PC-3 (cell line): ENCODE results near the gene PPP4R1. TPM values are rescaled to one million over a fixed set of nuclear protein-coding genes. Genes with fewer than 3 reads are reported as not detected.

Experiments used
- ATAC-seq: fragments of 200-7000 bp; cut with Tn5 transposase; 2 replicates; pipeline ENCODE4 v1.9.1; 2020; ENCODE audit warnings: mild to moderate bottlenecking, moderate library complexity
- BruUV-seq: library from RNA; stranded (reverse); fragments of 400-500 nt; replicated peaks from 2 replicates; lab custom pipeline; 2021; lab: Mats Ljungman, UMichigan
- CTCF ChIA-PET: fragments of 300-600 bp; sonication (Branson Sonifier 250); formaldehyde crosslinking; loops from one replicate; lab custom pipeline; 2022; ENCODE audit warnings: antibody characterized with exemption; lab: Charles Lee
- POLR2A ChIA-PET: fragments of 300-600 bp; sonication (Branson Sonifier 250); formaldehyde crosslinking; loops from one replicate; lab custom pipeline; 2022; ENCODE audit warnings: antibody characterized with exemption; ENCODE audit not compliant: unreplicated experiment; lab: Charles Lee
- DNase-seq: peaks from one replicate; pipeline ENCODE4 v3.0.0-alpha.2; 2015
- H2AFZ ChIP-seq: fragments of 300-600 bp; sonication (generic); 2 replicates; pipeline ENCODE4 v1.6.0; 2016; ENCODE audit warnings: antibody characterized with exemption, low read length
- H3F3A ChIP-seq: fragments of 300-600 bp; sonication (generic); one replicate; pipeline ENCODE4 v1.6.0; 2017; ENCODE audit warnings: antibody characterized with exemption, low read length, control low read depth, mild to moderate bottlenecking; ENCODE audit not compliant: unreplicated experiment
- H3K27ac ChIP-seq: fragments of 300-600 bp; sonication (generic); 2 replicates; pipeline ENCODE4 v1.5.1; 2016; ENCODE audit warnings: mild to moderate bottlenecking, low read length
- H3K27me3 ChIP-seq: fragments of 300-600 bp; sonication (generic); 2 replicates; pipeline ENCODE4 v1.6.1; 2016; ENCODE audit warnings: low read length, mixed read lengths
- H3K36me3 ChIP-seq: fragments of 300-600 bp; sonication (generic); 2 replicates; pipeline ENCODE4 v1.6.1; 2016; ENCODE audit warnings: low read depth, mixed run types, low read length, mixed read lengths
- H3K4me1 ChIP-seq: fragments of 300-600 bp; sonication (generic); 2 replicates; pipeline ENCODE4 v1.5.1; 2016; ENCODE audit warnings: low read length; ENCODE audit not compliant: insufficient read depth
- H3K4me2 ChIP-seq: fragments of 300-600 bp; sonication (generic); 2 replicates; pipeline ENCODE4 v1.6.0; 2016; ENCODE audit warnings: low read length
- H3K4me3 ChIP-seq: fragments of 300-600 bp; sonication (generic); 2 replicates; pipeline ENCODE4 v1.5.1; 2016; ENCODE audit warnings: mild to moderate bottlenecking, low read length, mixed read lengths
- H3K79me2 ChIP-seq: fragments of 300-600 bp; sonication (generic); 2 replicates; pipeline ENCODE4 v1.6.1; 2017; ENCODE audit warnings: low read length, mixed read lengths
- H3K9ac ChIP-seq: fragments of 300-600 bp; sonication (generic); 2 replicates; pipeline ENCODE4 v1.6.0; 2016; ENCODE audit warnings: mild to moderate bottlenecking, low read length
- H3K9me2 ChIP-seq: fragments of 300-600 bp; sonication (generic); replicated peaks from 2 replicates; pipeline ENCODE4 v1.6.1; 2016; ENCODE audit warnings: mixed run types, low read length, mixed read lengths
- H3K9me3 ChIP-seq: fragments of 300-600 bp; sonication (generic); 2 replicates; pipeline ENCODE4 v1.6.1; 2016; ENCODE audit warnings: low read length, mixed read lengths
- H4K20me1 ChIP-seq: fragments of 300-600 bp; sonication (generic); 2 replicates; pipeline ENCODE4 v1.6.1; 2016; ENCODE audit warnings: low read length, mixed read lengths
- EZH2 ChIP-seq: fragments of 300-600 bp; sonication (generic); IDR thresholded peaks from one replicate; pipeline ENCODE4 v1.6.1; 2017; ENCODE audit warnings: antibody characterized with exemption, mild to moderate bottlenecking, low read length; ENCODE audit not compliant: unreplicated experiment
- EZH2phosphoT487 ChIP-seq: fragments of 300-600 bp; sonication (generic); IDR thresholded peaks from 2 replicates; pipeline ENCODE4 v1.6.1; 2018; ENCODE audit warnings: mild to moderate bottlenecking, antibody characterized with exemption, low read length, borderline replicate concordance
- intact Hi-C: fragments of 100-400 bp; cut with micrococcal nuclease; formaldehyde crosslinking; loops from 2 replicates; pipeline ENCODE4 v1.9.0; 2023
- total RNA-seq: library from RNA; depleted of rRNA; stranded (reverse); fragments of >200 nt; gene quantifications from 2 replicates; pipeline ENCODE4 v1.2.3, GENCODE V29; 2014
- TF ChIP-seq, protein P1 (sequence below): fragments of 300-600 bp; sonication (generic); conservative IDR thresholded peaks from 2 replicates; pipeline ENCODE4 v1.5.1; 2017; ENCODE audit warnings: antibody characterized with exemption, low read depth, mild to moderate bottlenecking, low read length

Gene PPP4R1
- total RNA-seq, 1 experiment from 2014 or later: 154 TPM

DNA sequence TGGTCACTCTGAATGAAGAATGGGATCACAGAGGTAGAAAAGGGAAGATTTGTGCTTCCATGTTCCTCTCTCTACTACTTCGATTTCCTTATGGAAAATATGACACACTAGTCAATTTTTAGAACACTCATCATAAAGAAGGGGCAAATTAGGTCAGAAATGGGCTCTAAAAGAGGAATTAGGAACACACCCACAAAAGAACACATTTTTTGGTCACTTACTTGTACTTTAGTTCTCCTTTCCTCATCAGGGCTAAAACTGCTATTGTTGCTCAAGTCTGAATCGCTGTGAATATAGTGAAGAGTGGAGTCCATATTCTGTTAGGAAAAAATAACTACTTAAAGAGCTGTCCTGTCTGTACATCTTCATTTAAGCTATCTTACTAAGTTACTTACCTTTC lies 52.6 kb downstream of the PPP4R1 start:
- Histone ChIP-seq H3K9ac (no peak overlapping the region), H4K20me1 (0 out of 2 replicates have a peak, but pooled peaks cover 1% of the 10 kb centered on the region), H3F3A (no peaks in the 10 kb centered on the region), H3K36me3 (peaks cover 70% of the 10 kb centered on the region), H3K4me3 (no peak overlapping the region), H3K4me2 (no peak overlapping the region), H3K27me3 (no peaks in the 10 kb centered on the region), H2AFZ (no peak overlapping the region), H3K9me3 (no peaks in the 10 kb centered on the region), H3K27ac (no peak overlapping the region), H3K79me2 (no peaks in the 10 kb centered on the region), H3K9me2 (no peaks in the 10 kb centered on the region), H3K4me1 (no peaks in the 10 kb centered on the region)
- CTCF ChIA-PET: no interaction called here
- ATAC-seq (no peak), DNase-seq (no peak)
- no peak for TF ChIP-seq EZH2phosphoT487
- no peak for TF ChIP-seq EZH2
- TF ChIP-seq, protein P1, sequence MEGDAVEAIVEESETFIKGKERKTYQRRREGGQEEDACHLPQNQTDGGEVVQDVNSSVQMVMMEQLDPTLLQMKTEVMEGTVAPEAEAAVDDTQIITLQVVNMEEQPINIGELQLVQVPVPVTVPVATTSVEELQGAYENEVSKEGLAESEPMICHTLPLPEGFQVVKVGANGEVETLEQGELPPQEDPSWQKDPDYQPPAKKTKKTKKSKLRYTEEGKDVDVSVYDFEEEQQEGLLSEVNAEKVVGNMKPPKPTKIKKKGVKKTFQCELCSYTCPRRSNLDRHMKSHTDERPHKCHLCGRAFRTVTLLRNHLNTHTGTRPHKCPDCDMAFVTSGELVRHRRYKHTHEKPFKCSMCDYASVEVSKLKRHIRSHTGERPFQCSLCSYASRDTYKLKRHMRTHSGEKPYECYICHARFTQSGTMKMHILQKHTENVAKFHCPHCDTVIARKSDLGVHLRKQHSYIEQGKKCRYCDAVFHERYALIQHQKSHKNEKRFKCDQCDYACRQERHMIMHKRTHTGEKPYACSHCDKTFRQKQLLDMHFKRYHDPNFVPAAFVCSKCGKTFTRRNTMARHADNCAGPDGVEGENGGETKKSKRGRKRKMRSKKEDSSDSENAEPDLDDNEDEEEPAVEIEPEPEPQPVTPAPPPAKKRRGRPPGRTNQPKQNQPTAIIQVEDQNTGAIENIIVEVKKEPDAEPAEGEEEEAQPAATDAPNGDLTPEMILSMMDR: no peak
- POLR2A ChIA-PET: no interaction called here
- no TSS peak for BruUV-seq
- intact Hi-C loops: no loop called here

GRCh38 chr18:9559253-9559652 lies 55.1 kb downstream of the PPP4R1 start:
- Histone ChIP-seq H4K20me1 (no peaks in the 10 kb centered on the region), H3K4me2 (no peak overlapping the region), H3K4me1 (no peaks in the 10 kb centered on the region), H2AFZ (no peak overlapping the region), H3K27me3 (no peaks in the 10 kb centered on the region), H3K27ac (no peak overlapping the region), H3F3A (no peaks in the 10 kb centered on the region), H3K9ac (no peak overlapping the region), H3K79me2 (no peaks in the 10 kb centered on the region), H3K4me3 (no peak overlapping the region), H3K36me3 (peaks cover 76% of the 10 kb centered on the region), H3K9me3 (no peaks in the 10 kb centered on the region), H3K9me2 (no peaks in the 10 kb centered on the region)
- BruUV-seq: no TSS peak
- ChIA-PET POLR2A (no interaction called here), CTCF (no interaction called here)
- TF ChIP-seq, protein P1: no peak
- TF ChIP-seq EZH2phosphoT487 (no peak), EZH2 (no peak)
- no peak for ATAC-seq
- intact Hi-C loops: no loop called here
- no peak for DNase-seq

DNA sequence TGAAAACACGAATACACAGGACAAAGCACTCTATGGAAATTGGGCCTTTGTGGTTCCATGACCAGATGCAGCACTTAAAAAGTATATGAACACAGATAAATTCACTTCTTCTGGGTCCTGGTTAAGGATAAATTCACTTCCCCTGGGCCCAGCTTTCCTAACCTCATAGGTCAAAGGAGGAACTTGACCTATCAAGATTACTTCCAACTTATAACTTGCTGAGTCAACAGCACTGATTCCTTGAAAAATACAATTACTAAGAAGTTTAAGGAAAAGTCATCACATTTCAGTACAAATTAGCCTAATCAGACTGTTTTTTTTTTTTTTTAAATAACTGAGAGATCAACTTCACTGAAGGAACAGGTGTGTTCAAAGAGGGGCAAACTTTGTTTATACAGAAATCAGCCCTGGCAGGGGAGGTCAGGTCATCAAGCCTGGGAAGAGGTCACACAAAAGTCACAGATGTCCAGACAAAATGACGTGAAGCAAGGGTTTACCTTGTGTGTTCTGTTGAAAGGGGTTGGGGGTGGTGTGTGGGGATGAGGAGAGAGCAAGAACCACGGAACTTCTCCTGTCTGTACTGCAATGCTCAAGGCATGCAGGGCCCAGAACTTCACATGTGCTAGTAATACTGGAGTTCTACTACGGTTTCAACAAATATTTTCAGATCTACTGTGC lies 55.8 kb downstream of the PPP4R1 start:
- Histone ChIP-seq H3K79me2 (no peaks in the 10 kb centered on the region), H3K4me2 (no peak overlapping the region), H3K27me3 (no peaks in the 10 kb centered on the region), H3K9ac (no peak overlapping the region), H3K36me3 (peaks cover 74% of the 10 kb centered on the region), H3K27ac (no peak overlapping the region), H4K20me1 (no peaks in the 10 kb centered on the region), H3K4me3 (no peak overlapping the region), H2AFZ (no peak overlapping the region), H3K4me1 (no peaks in the 10 kb centered on the region), H3K9me3 (no peaks in the 10 kb centered on the region), H3F3A (no peaks in the 10 kb centered on the region), H3K9me2 (no peaks in the 10 kb centered on the region)
- DNase-seq (no peak), ATAC-seq (no peak)
- intact Hi-C loops: no loop called here
- POLR2A ChIA-PET: no interaction called here
- CTCF ChIA-PET: no interaction called here
- no TSS peak for BruUV-seq
- TF ChIP-seq EZH2phosphoT487 (no peak), EZH2 (no peak)
- TF ChIP-seq, protein P1: no peak
